HepG2 (cell line): ENCODE results near the gene NFE2L1. TPM values are rescaled to one million over a fixed set of nuclear protein-coding genes. Genes with fewer than 3 reads are reported as not detected.

ENCODE experiments used
- ATAC-seq: fragments of 200-7000 bp; cut with Tn5 transposase; 3 replicates; pipeline ENCODE4 v1.9.1; 2020; ENCODE audit warnings: mild to moderate bottlenecking, moderate library complexity
- BruUV-seq: library from RNA; stranded (reverse); fragments of 400-500 nt; replicated peaks from 2 replicates; lab custom pipeline; 2021; lab: Mats Ljungman, UMichigan
- CTCF ChIA-PET: fragments of 300-600 bp; formaldehyde crosslinking; extraction: SDS; loops from one replicate; lab custom pipeline; 2021; ENCODE audit warnings: low total read pairs, inconsistent platforms, low intra/inter-chr PET ratio; lab: Yijun Ruan, JAX
- POLR2A ChIA-PET: fragments of 350-600 bp; sonication (Branson Sonifier 250); formaldehyde crosslinking; loops from one replicate; lab custom pipeline; 2020; ENCODE audit warnings: antibody characterized with exemption, inconsistent platforms; lab: Yijun Ruan, JAX
- DNase-seq: peaks from one replicate; pipeline ENCODE4 v3.0.0-alpha.2; 2015; ENCODE audit warnings: low spot score
- FAIRE-seq: peaks from 3 replicates; lab custom pipeline; 2011; peaks lifted over from hg19 to GRCh38; lab: Jason Lieb, UNC
- H2AFZ ChIP-seq: one replicate; pipeline ENCODE4 v1.6.1; 2011; ENCODE audit warnings: low read length, inconsistent platforms
- H3K27ac ChIP-seq: fragments of 300-600 bp; 3 replicates; pipeline ENCODE4 v1.8.0; 2011; ENCODE audit warnings: mixed run types, mild to moderate bottlenecking, mixed read lengths, low read length, inconsistent platforms; ENCODE audit not compliant: insufficient read depth; ENCODE audit errors: extremely low read length
- H3K27me3 ChIP-seq, 2 experiments: fragments of 200-600 bp in 1 of 2; 2 replicates in 1 of 2; 3 replicates in 1 of 2; pipeline versions ENCODE4 v1.6.0 to v1.8.0; 2011; ENCODE audit warnings: low read length in 2 of 2, mild to moderate bottlenecking in 2 of 2, moderate library complexity in 2 of 2, inconsistent platforms in 1 of 2; ENCODE audit not compliant: insufficient read depth in 2 of 2, control insufficient read depth in 1 of 2
- H3K36me3 ChIP-seq, 2 experiments: fragments of 200-600 bp in 1 of 2; replicated peaks in 1 of 2; 2 replicates in 1 of 2; 3 replicates in 1 of 2; pipeline versions ENCODE4 v1.5.1 to v1.8.0; 2011; ENCODE audit warnings: low read length in 2 of 2, inconsistent platforms in 1 of 2; ENCODE audit not compliant: insufficient read depth in 2 of 2, control insufficient read depth in 1 of 2
- H3K4me1 ChIP-seq: 2 replicates; pipeline ENCODE4 v1.5.1; 2012; ENCODE audit warnings: low read length, inconsistent platforms; ENCODE audit not compliant: insufficient read depth
- H3K4me2 ChIP-seq: 2 replicates; pipeline ENCODE4 v1.6.0; 2011; ENCODE audit warnings: low read depth, low read length, inconsistent platforms
- H3K4me3 ChIP-seq, 3 experiments: fragments of 200-600 bp in 1 of 3; sonication (generic), shearing (Covaris generic) in 1 of 3; replicated peaks in 1 of 3; 2 replicates each; pipeline ENCODE4 v1.5.1; 2011 to 2016; ENCODE audit warnings: low read length in 3 of 3, inconsistent platforms in 2 of 3, low read depth in 2 of 3, mild to moderate bottlenecking in 2 of 3, control low read depth in 1 of 3, mixed read lengths in 1 of 3; ENCODE audit not compliant: insufficient read depth in 1 of 3
- H3K79me2 ChIP-seq: one replicate; pipeline ENCODE4 v1.6.1; 2011; ENCODE audit warnings: low read length, inconsistent platforms; ENCODE audit not compliant: insufficient read depth
- H3K9ac ChIP-seq: 2 replicates; pipeline ENCODE4 v1.6.0; 2011; ENCODE audit warnings: mild to moderate bottlenecking, low read depth, low read length, inconsistent platforms; ENCODE audit not compliant: insufficient read depth
- H3K9me3 ChIP-seq: 2 replicates; pipeline ENCODE4 v1.5.1; 2012; ENCODE audit warnings: mild to moderate bottlenecking, low read length
- H4K20me1 ChIP-seq: 2 replicates; pipeline ENCODE4 v1.6.0; 2011; ENCODE audit warnings: inconsistent platforms, mild to moderate bottlenecking, low read length, moderate library complexity; ENCODE audit not compliant: insufficient read depth
- NFIC ChIP-seq: IDR thresholded peaks from 2 replicates; pipeline ENCODE4 v1.6.1; 2012; ENCODE audit warnings: mild to moderate bottlenecking, low read length, inconsistent platforms
- RBFOX2 ChIP-seq: fragments of 200-400 bp; formaldehyde crosslinking; IDR thresholded peaks from 2 replicates; pipeline ENCODE4 v1.6.1; 2017; ENCODE audit warnings: low read depth, mild to moderate bottlenecking, low read length
- ZNF121 ChIP-seq: sonication (generic); formaldehyde crosslinking; IDR thresholded peaks from 2 replicates; pipeline ENCODE4 v1.5.0; 2020; ENCODE audit warnings: mild to moderate bottlenecking, missing genetic modification reagents
- ZNF263 ChIP-seq: sonication (generic); formaldehyde crosslinking; IDR thresholded peaks from 2 replicates; pipeline ENCODE4 v1.4.0; 2020; ENCODE audit warnings: missing genetic modification reagents
- ZNF577 ChIP-seq: sonication (generic); formaldehyde crosslinking; IDR thresholded peaks from 2 replicates; pipeline ENCODE4 v1.4.0; 2020; ENCODE audit warnings: mild to moderate bottlenecking, low read depth, missing genetic modification reagents, borderline replicate concordance
- ZNF670 ChIP-seq: sonication (generic); formaldehyde crosslinking; IDR thresholded peaks from 2 replicates; pipeline ENCODE4 v1.8.0; 2022; ENCODE audit warnings: mild to moderate bottlenecking, missing genetic modification reagents, borderline replicate concordance
- ZNF75D ChIP-seq: sonication (generic); formaldehyde crosslinking; IDR thresholded peaks from 2 replicates; pipeline ENCODE4 v1.8.1; 2023; ENCODE audit warnings: missing genetic modification reagents, mild to moderate bottlenecking, borderline replicate concordance
- WGBS: methylation state at CpG from one replicate; pipeline ENCODE4 v1.1.6; 2017; ENCODE audit warnings: low lambda C conversion rate; 5-methylcytosine and 5-hydroxymethylcytosine counted together
- in situ Hi-C: cut with HindIII; loops from 2 replicates; pipeline ENCODE4 v1.10.0; 2017; ENCODE audit warnings: low pct_unique_long_range_greater_than_20kb; ENCODE audit not compliant: extremely low pct_ligation_motif_present
- intact Hi-C: fragments of 100-400 bp; cut with micrococcal nuclease; formaldehyde crosslinking; loops from one replicate; pipeline ENCODE4 v1.10.0; 2022; ENCODE audit not compliant: unreplicated experiment
- polyA plus RNA-seq, 8 experiments: library from polyadenylated mRNA; depleted of rRNA in 3 of 8; stranded (reverse) in 7 of 8; unstranded in 1 of 8; fragments of >200 nt; fragmentation: Illumina TruSeq in 4 of 8; extraction: Trizol in 4 of 8; gene quantifications; 2 replicates each; pipeline versions ENCODE4 v1.2.1 to v1.2.3, GENCODE V29; 2011 to 2016; ENCODE audit warnings: low read depth in 4 of 8, missing spikeins in 1 of 8, mixed read lengths in 1 of 8; ENCODE audit not compliant: insufficient read depth in 1 of 8
- total RNA-seq, 5 experiments: library from RNA; depleted of rRNA; stranded (reverse); fragments of >200 nt; fragmentation: Illumina TruSeq; extraction: Trizol; gene quantifications; 2 replicates each; pipeline ENCODE4 v1.2.3, GENCODE V29; 2016; ENCODE audit warnings: low read depth in 1 of 5

The NFE2L1 gene
- total and polyA plus RNA-seq, 2 of the 13 experiments (the other 11 are each of a cell fraction or from before 2014, with no cell fraction given), result 67.0 to 234 TPM

DNA sequence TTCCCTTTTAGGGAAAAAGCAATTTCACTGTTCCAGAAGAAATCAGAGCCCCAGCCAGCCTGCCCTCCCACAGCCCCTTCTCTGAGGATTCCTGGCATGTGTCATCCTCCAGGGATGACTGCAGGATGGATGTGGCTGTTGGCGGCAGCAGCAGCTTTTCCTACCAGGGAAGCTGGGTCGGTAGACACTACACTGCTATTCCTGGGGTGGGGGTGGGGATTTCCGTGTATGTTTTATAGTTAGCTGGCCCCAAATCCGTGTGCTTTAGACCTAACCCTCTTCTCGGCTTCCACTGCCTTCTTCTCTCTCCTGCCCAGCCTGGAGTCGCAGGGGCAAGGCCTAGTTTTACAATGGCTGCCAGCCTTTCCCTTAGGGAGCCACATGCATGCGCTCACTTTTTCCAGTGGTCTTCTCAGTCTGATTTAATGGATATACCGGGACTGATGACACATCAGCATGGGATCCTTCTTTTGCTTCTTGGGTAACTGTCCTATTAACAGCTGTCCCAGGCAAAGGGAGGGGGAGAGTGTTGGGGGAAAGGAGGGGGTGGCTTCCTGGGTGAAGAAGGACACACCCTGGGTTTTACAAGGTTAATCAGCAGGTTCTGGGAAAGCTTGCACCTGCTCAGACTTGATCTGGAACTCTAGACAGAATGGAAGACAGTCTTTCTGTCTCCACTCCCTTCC lies 2.7 kb upstream of the NFE2L1 start:
- no peak overlapping the region for H3K27ac ChIP-seq
- in situ Hi-C loops (no loop called here), intact Hi-C loops (no loop called here)
- no peak for ATAC-seq
- no TSS peak for BruUV-seq
- no peak overlapping the region for H2AFZ ChIP-seq
- no peak overlapping the region for H3K9ac ChIP-seq
- no peak overlapping the region for H3K4me3 ChIP-seq
- TF ChIP-seq ZNF263 (CRISPR knock-in tag) (peak; percentile 48), ZNF577 (CRISPR knock-in tag) (no peak)
- TF ChIP-seq, all 625 proteins: peak for 1
- no peak overlapping the region for H3K4me2 ChIP-seq
- peaks cover 2 to 7% of the 10 kb centered on the region in 2 experiments; a peak in 3 of 5 replicates for H3K27me3 ChIP-seq
- peaks cover 38% of the 10 kb centered on the region for H3K4me1 ChIP-seq
- CTCF ChIA-PET, result no interaction called here
- POLR2A ChIA-PET, result interaction anchor here (1.4 to 2.1 kb wide), 2 partner anchors 14 to 62 kb away, joined by 4 to 5 read pairs; partner anchors contain the start of gene SNX11
- FAIRE-seq (no peak), DNase-seq (no peak)
- WGBS, result 41% methylated on average over 8 of the region's 8 CpGs
- H4K20me1 ChIP-seq, result peaks cover 1% of the 10 kb centered on the region; the same call in 1 of the 2 replicates
- H3K36me3 ChIP-seq, result peaks cover 0 to 2% of the 10 kb centered on the region in 2 experiments; a peak in 4 of 5 replicates
- peaks cover 16% of the 10 kb centered on the region for H3K79me2 ChIP-seq
- no peaks in the 10 kb centered on the region for H3K9me3 ChIP-seq

DNA sequence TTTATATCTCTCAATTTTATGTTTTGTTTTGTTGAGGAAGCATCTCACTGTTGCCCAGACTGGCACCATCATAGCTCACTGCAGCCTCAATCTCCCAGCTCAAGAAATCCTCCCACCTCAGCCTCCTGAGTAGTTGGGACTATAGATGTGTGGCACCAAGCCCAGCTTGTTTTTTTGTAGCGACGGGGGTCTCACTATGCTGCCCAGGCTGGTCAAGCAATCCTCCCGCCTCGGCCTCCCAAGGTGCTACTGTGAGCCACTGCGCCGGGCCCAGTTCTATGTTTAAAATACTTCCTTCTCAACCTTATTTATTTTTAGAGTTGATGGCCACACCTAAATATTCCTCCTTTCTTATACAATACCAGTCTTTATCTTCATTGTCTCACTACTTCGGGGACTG lies 1.9 kb upstream of the NFE2L1 start:
- H3K4me3 ChIP-seq, result no peak overlapping the region
- H3K4me2 ChIP-seq, result no peak overlapping the region
- intact Hi-C loops, result no loop called here
- no peak overlapping the region for H3K9ac ChIP-seq
- in situ Hi-C loops, result no loop called here
- peaks cover 2 to 10% of the 10 kb centered on the region in 2 experiments for H3K36me3 ChIP-seq
- peaks cover 47% of the 10 kb centered on the region for H3K4me1 ChIP-seq
- H3K27ac ChIP-seq, result no peak overlapping the region
- no peak overlapping the region for H2AFZ ChIP-seq
- H4K20me1 ChIP-seq, result peaks cover 9% of the 10 kb centered on the region; the same call in 1 of the 2 replicates
- no peak for DNase-seq
- TF ChIP-seq ZNF75D (no peak), NFIC (0 out of 2 replicates have a peak, but pooled peaks have one; percentile 4), ZNF121 (CRISPR knock-in tag) (peak; percentile 76; the same call in 1 of the 2 replicates), ZNF670 (CRISPR knock-in tag) (no peak), RBFOX2 (no peak)
- H3K79me2 ChIP-seq, result peaks cover 25% of the 10 kb centered on the region
- no peaks in the 10 kb centered on the region for H3K9me3 ChIP-seq
- WGBS, result 85% methylated on average over 7 of the region's 7 CpGs
- BruUV-seq, result no TSS peak
- ATAC-seq, result no peak
- CTCF ChIA-PET, result no interaction called here
- no peak for FAIRE-seq
- POLR2A ChIA-PET, result interaction anchor here (1.4 to 2.1 kb wide), 2 partner anchors 13 to 62 kb away, joined by 4 to 5 read pairs; partner anchors contain the start of gene SNX11
- H3K27me3 ChIP-seq, result peaks cover 2% of the 10 kb centered on the region in 2 experiments; a peak in 3 of 5 replicates
